ENCODE results near the gene KRTCAP2.
"Not testable (repeated sequence)": the region's sequence is repeated elsewhere in the genome, so short reads cannot be mapped to it uniquely, and the experiment has no call there.

Gene KRTCAP2

DNA sequence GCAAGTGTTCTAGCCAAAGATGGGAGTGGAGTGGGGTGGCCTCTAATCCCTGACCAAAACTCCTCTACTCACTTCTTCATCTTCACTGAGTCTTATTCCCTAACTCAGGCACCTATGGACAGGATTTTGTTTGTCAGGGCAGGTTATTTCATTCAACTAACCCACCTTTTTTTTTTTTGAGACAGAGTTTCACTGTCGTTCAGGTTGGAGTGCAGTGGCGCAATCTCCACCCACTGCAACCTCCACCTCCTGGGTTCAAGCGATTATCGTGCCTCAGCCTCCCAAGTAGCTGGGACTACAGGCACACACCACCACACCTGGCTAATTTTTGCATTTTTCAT lies 5.0 kb downstream of the KRTCAP2 start:
- TF ChIP-seq, protein P1, sequence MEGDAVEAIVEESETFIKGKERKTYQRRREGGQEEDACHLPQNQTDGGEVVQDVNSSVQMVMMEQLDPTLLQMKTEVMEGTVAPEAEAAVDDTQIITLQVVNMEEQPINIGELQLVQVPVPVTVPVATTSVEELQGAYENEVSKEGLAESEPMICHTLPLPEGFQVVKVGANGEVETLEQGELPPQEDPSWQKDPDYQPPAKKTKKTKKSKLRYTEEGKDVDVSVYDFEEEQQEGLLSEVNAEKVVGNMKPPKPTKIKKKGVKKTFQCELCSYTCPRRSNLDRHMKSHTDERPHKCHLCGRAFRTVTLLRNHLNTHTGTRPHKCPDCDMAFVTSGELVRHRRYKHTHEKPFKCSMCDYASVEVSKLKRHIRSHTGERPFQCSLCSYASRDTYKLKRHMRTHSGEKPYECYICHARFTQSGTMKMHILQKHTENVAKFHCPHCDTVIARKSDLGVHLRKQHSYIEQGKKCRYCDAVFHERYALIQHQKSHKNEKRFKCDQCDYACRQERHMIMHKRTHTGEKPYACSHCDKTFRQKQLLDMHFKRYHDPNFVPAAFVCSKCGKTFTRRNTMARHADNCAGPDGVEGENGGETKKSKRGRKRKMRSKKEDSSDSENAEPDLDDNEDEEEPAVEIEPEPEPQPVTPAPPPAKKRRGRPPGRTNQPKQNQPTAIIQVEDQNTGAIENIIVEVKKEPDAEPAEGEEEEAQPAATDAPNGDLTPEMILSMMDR (conservative IDR thresholded peaks at IDR 0.05): peak; percentile 44
- not testable (repeated sequence) for H3K27ac ChIP-seq

DNA sequence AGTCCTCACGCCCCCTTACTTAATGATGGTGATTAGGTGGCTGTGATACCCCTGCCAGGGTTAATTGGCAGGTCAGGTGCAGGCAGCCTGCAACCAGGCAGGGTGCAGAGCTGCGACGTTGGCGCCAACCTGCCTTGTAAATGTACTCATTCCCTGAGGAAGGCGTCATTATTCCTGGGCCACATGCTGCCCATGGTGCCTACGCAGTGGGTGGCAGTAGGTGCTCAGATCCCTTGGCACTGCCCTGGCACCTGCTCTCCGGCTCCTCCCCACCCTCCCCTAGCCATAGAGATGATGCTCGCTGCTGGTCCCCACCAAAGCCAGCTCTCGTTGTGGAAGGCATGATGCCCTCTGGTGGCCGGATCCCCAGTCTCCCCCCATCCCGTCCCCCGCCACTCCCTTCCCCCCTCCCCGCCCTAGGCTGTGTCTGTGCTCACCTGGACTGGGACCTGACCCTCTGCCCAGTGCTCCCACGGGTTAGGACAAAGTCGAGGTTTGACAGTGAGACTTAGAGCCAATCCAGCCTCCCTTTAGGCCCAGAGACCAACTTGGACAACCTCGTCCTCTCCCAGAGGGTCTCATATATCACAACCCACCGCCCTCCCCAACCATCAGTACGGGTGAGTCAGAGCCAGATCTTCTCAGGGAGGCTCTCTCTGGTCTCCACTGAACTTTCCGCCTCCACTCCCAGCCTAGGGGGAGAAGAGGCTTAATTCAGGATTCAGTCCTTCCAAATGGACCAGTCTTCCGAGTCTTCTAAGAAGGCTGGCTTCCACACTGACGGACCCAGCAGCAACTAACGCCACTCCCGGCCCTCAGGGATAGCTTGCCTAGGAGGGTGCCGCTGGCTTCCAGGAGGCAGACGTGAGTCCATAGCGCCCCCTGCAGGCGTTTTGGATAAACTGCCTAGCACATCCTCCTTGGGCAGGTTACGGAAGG lies 5.7 kb downstream of the KRTCAP2 start:
- H3K27ac ChIP-seq: no peak overlapping the region
- TF ChIP-seq ZFX (IDR thresholded peaks at IDR 0.05): no peak
- TF ChIP-seq, protein P1 (conservative IDR thresholded peaks at IDR 0.05): peak; percentile 95

DNA sequence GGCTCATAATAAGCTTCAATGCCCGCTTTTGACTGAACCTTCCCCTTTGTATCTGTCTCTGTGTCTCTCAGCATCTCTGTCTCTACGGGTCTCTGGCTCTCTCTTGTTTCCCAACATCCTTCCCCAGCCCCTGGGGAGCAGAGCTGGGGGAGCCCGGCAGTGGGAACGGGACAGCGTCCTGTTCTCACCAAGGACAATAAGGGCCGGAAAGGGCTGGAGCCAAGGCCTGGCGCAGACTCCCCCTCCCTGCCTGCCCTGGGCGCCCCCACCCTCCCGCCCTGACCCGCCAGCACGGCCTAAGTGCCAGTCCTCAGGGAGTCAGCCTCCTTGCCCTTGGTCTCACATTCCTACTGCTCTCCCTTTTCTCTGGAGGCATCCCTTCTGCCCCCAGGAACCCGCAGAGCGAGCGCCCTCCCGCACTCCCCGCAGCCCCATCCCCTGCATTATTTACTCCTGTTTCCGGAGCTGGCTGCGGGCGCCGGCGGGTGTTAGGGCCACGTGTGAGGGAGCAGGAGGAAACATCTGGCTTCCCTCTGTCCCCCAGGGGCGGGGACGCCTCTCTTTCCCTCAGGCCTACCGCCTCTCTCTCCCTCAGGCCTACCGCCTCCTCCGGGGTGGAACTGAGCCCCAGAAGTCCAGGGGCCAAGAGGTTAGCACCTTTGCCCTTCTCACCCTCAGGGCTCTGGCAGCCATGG lies 6.5 kb downstream of the KRTCAP2 start:
- H3K27ac ChIP-seq: no peak overlapping the region
- TF ChIP-seq, protein P1 (conservative IDR thresholded peaks at IDR 0.05): no peak
- no peak for TF ChIP-seq ZFX (IDR thresholded peaks at IDR 0.05)

DNA sequence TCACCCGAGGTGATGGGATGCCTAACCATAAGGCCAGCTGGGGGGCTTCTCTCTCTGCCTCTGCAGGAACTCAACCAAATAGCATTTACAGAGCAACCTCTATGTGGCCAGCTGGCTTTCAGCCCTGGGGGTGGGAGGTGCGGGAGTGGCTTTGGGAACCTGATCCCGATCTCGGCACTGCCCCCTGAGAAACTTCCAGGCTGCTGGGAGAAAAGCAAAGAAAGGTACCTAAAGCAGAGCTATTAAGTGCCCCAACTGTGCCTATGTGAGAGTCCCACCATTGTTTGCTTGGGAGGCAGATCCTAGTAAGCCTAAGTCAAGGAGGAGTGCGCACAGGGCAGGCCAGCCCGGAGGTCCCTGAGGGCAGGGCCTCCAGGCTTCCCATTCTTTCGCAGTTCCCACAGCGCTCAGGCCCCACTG lies 7.0 kb downstream of the KRTCAP2 start:
- TF ChIP-seq ZFX (IDR thresholded peaks at IDR 0.05): no peak
- TF ChIP-seq, protein P1 (conservative IDR thresholded peaks at IDR 0.05): no peak
- no peak overlapping the region for H3K27ac ChIP-seq

DNA sequence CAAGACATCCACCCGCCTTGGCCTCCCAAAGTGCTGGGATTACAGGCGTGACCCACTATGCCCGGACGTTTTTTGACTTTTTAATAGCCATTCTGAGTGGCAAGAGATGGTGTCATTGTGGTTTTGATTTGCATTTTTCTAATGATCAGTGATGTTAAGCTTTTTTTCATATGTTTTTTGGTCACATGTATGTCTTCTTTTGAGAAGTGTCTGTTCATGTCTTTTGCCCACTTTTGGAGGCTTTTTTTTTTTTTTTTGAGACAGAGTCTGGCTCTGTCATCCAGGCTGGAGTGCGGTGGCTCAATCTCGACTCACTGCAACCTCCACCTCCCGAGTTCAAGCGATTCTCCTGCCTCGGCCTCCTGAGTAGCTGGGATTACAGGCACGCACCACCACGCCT lies 8.5 kb downstream of the KRTCAP2 start:
- H3K27ac ChIP-seq: not testable (repeated sequence)

DNA sequence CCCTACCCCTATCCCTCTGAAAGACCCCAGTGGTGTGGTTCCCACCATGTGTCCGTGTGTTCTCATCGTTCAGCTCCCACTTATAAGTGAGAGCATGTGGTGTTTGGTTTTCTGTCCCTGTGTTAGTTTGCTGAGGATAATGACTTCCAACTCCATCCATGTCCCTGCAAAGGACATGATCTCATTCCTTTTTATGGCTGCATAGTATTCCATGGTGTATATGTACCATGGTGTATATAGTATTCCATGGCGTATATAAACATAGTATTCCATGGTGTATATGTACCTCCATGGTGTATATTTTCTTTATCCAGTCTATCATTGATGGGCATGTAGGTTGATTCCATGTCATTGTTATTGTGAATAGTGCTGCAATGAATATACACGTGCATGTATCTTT lies 9.3 kb downstream of the KRTCAP2 start:
- not testable (repeated sequence) for H3K27ac ChIP-seq

DNA sequence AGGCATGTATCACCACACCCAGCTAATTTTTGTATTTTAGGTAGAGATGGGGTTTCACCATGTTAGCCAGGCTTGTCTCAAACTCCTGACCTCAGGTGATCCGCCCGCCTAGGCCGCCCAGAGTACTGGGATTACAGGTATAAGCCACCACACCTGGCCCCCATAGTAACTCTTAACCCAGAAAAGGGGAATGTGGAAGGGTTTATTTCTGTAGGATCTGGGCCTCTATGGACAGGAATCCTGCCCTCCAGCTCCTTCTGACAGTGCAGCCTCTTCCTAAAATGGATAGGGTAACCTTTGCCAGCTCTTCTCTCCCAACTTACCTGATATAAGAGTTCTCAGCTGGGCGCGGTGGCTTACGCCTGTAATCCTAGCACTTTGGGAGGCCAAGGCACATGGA lies 10.5 kb downstream of the KRTCAP2 start:
- H3K27ac ChIP-seq: not testable (repeated sequence)

DNA sequence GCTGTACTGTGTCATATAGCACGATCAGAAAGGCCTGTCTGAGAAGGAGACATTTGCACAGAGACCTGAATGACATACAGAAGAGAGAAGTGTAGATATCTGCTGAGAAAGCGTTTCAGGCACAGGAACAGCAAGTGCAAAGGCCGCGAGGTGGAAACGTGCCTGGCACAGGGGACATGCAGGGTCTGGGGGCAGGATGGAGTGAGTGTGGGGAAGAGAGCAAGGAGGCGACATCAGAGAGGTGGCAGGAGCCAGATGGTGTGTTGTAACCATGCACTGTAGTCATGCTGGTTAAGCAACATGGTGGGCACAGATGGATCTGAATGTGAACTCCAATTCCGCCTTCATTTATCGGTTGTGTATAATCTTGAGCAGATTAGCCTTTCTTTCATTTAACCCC lies 13.0 kb downstream of the KRTCAP2 start:
- no peak overlapping the region for H3K27ac ChIP-seq
- no peak for TF ChIP-seq ZFX (IDR thresholded peaks at IDR 0.05)
- TF ChIP-seq, protein P1 (conservative IDR thresholded peaks at IDR 0.05): no peak

DNA sequence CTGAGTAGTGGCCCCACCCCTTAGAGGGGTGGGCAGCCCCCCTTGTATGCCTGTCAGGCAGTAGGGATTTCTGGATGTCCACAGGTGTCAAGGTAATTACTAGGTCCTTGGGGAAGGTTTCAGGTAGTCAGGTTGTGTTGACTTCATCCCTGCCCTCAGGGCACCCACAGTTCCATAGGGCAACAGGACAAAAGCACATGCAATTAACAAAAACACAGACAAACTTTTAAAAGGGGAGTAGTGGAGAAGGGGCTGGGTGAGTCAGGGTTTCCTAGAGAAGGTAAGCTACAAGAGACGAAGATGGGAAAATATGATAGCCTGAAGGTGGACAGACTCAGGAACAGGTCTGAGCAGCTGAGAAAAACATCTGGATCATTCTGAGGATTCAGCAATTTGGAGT lies 14.1 kb downstream of the KRTCAP2 start:
- H3K27ac ChIP-seq: no peak overlapping the region
- no peak for TF ChIP-seq ZFX (IDR thresholded peaks at IDR 0.05)
- TF ChIP-seq, protein P1 (conservative IDR thresholded peaks at IDR 0.05): no peak

DNA sequence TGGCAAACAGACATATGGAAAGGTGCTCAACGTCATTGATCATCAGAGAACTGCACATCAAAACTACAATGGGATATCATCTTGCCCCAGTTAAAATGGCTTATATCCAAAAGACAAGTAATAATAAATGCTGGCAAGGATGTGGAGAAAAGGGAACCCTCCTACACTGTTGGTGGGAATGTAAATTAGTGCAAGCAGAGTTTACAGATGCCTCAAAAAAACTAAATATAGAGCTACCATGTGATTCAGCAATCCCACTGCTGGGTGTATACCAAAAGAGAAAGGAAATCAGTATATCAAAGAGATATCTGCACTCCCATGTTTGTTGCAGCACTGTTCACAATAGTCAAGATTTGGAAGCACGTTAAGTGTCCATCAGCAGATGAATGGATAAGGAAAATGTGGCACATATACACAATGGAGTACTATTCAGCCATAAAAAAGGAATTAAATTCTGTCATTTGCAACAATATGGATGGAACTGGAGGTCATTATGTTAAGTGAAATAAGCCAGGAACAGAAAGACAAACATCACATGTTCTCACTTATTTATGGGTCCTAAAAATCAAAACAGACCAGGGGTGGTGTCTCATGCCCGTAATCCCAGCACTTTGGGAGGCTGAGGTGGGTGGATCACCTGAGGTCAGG lies 17.0 kb downstream of the KRTCAP2 start:
- H3K27ac ChIP-seq: not testable (repeated sequence)

Data from C4-2B (cell line).